Thyroid gland (tissue), 4 donors: ENCODE measurements around the gene TMEM43.

Source experiments
- POLR2A ChIP-seq, 2 donors: fragments of 450-650 bp; IDR thresholded peaks; one replicate each; pipeline ENCODE4 v1.6.1; 2017; ENCODE audit warnings: antibody characterized with exemption in 2 of 2, mild to moderate bottlenecking in 2 of 2, moderate library complexity in 1 of 2
- TF ChIP-seq, protein P1 (sequence below), 6 experiments: fragments of 200-600 bp in 3 of 6; fragments of 450-650 bp in 3 of 6; sonication (generic) in 3 of 6; IDR thresholded peaks; one replicate each; pipeline ENCODE4 v1.5.1; 2016 to 2019; ENCODE audit warnings: antibody characterized with exemption in 6 of 6, mild to moderate bottlenecking in 2 of 6, inconsistent platforms in 1 of 6, moderate library complexity in 1 of 6

DNA sequence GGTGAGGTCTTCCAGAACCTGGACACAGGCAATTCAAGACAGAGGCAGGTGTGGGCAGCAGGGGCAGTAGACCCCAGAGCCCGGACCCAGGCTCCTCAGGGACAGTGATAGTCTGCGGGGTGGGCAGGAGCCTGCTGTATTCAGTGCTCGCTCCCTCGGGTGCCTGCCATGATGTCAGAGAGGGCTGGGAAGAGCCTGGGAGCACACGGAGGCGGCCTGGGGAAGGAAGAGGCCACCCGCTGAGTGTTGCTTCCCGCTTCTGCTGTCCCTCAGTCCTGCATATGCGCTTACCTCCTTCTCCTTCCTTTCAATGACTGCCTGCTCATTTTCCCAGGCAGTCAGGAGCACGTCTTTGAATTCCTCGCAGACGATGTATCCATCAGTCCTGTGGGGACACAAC lies 22.8 kb downstream of the TMEM43 start:
- TF ChIP-seq, protein P1, sequence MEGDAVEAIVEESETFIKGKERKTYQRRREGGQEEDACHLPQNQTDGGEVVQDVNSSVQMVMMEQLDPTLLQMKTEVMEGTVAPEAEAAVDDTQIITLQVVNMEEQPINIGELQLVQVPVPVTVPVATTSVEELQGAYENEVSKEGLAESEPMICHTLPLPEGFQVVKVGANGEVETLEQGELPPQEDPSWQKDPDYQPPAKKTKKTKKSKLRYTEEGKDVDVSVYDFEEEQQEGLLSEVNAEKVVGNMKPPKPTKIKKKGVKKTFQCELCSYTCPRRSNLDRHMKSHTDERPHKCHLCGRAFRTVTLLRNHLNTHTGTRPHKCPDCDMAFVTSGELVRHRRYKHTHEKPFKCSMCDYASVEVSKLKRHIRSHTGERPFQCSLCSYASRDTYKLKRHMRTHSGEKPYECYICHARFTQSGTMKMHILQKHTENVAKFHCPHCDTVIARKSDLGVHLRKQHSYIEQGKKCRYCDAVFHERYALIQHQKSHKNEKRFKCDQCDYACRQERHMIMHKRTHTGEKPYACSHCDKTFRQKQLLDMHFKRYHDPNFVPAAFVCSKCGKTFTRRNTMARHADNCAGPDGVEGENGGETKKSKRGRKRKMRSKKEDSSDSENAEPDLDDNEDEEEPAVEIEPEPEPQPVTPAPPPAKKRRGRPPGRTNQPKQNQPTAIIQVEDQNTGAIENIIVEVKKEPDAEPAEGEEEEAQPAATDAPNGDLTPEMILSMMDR (IDR thresholded peaks at IDR 0.05), result no peak
- no peak for TF ChIP-seq POLR2A (IDR thresholded peaks at IDR 0.05)
